CD8-positive, alpha-beta memory T cell (primary cell): Measurements from ENCODE around the gene FAM199X. TPM values are rescaled to one million over a fixed set of nuclear protein-coding genes. Genes with fewer than 3 reads are reported as not detected.

Source experiments
- CTCF ChIA-PET: fragments of 350-600 bp; sonication (Branson Sonifier 250); formaldehyde crosslinking; loops from one replicate; lab custom pipeline; 2021; ENCODE audit warnings: antibody characterized with exemption; lab: Charles Lee
- POLR2A ChIA-PET: fragments of 350-600 bp; sonication (Branson Sonifier 250); formaldehyde crosslinking; loops from one replicate; lab custom pipeline; 2021; ENCODE audit warnings: antibody characterized with exemption; lab: Charles Lee
- DNase-seq, 5 donors: peaks; one replicate each; pipeline versions ENCODE4 v3.0.0 to v3.0.0-alpha.2; 2020 to 2022; ENCODE audit warnings: mixed read lengths in 1 of 5
- H3K27ac ChIP-seq: one replicate; pipeline ENCODE4 v1.7.0; 2013; ENCODE audit warnings: low read depth, mild to moderate bottlenecking, low read length, moderate library complexity
- H3K27me3 ChIP-seq: 2 replicates; pipeline ENCODE4 v1.7.0; 2013; ENCODE audit warnings: low read length, mild to moderate bottlenecking; ENCODE audit not compliant: insufficient read depth, poor library complexity, severe bottlenecking
- H3K36me3 ChIP-seq: 2 replicates; pipeline ENCODE4 v1.7.0; 2013; ENCODE audit warnings: mild to moderate bottlenecking, low read length, moderate library complexity; ENCODE audit not compliant: insufficient read depth
- H3K4me1 ChIP-seq: 2 replicates; pipeline ENCODE4 v1.7.0; 2013; ENCODE audit warnings: mild to moderate bottlenecking, low read length, moderate library complexity; ENCODE audit not compliant: insufficient read depth
- H3K4me3 ChIP-seq: 2 replicates; pipeline ENCODE4 v1.7.0; 2013; ENCODE audit warnings: mild to moderate bottlenecking, low read length
- H3K9me3 ChIP-seq: 2 replicates; pipeline ENCODE4 v1.7.0; 2013; ENCODE audit warnings: mild to moderate bottlenecking, low read length
- H3K27ac Mint-ChIP-seq, 8 donors: one replicate each; pipeline ENCODE4 v1.8.0; 2020 to 2021; ENCODE audit warnings: mixed read lengths in 8 of 8, mild to moderate bottlenecking in 6 of 8, inconsistent platforms in 3 of 8, moderate library complexity in 3 of 8
- H3K27me3 Mint-ChIP-seq, 2 donors: one replicate each; pipeline ENCODE4 v1.8.0; 2020 to 2021; ENCODE audit warnings: mixed read lengths in 2 of 2, mild to moderate bottlenecking in 1 of 2, moderate library complexity in 1 of 2
- H3K36me3 Mint-ChIP-seq, 3 donors: one replicate each; pipeline ENCODE4 v1.8.0; 2020 to 2021; ENCODE audit warnings: mixed read lengths in 3 of 3, inconsistent platforms in 1 of 3, mild to moderate bottlenecking in 1 of 3
- H3K4me1 Mint-ChIP-seq, 3 donors: one replicate each; pipeline ENCODE4 v1.8.0; 2020 to 2021; ENCODE audit warnings: mixed read lengths in 3 of 3, inconsistent platforms in 1 of 3, mild to moderate bottlenecking in 1 of 3
- H3K4me3 Mint-ChIP-seq, 7 donors: one replicate each; pipeline ENCODE4 v1.8.0; 2020 to 2021; ENCODE audit warnings: mixed read lengths in 7 of 7, mild to moderate bottlenecking in 6 of 7, moderate library complexity in 4 of 7, inconsistent platforms in 2 of 7
- H3K9me3 Mint-ChIP-seq, 5 donors: one replicate each; pipeline ENCODE4 v1.8.0; 2020 to 2022; ENCODE audit warnings: mixed read lengths in 5 of 5, mild to moderate bottlenecking in 3 of 5, moderate library complexity in 2 of 5, inconsistent platforms in 1 of 5
- polyA plus RNA-seq: library from polyadenylated mRNA; unstranded; fragments of 300-500 nt; fragmentation: Illumina TruSeq; gene quantifications from one replicate; pipeline ENCODE4 v1.2.3, GENCODE V29; 2021
- total RNA-seq, 2 experiments: library from RNA; stranded (reverse); gene quantifications; one replicate each; pipeline ENCODE4 v1.2.3, GENCODE V29; 2021

FAM199X gene
- total and polyA plus RNA-seq, 3 experiments from 2014 or later = 8.6 to 10.7 (median 10.2) TPM

GRCh38 chrX:104166735-104167436 is 633 bp downstream of the FAM199X start:
- H3K4me3 ChIP-seq = peak overlapping the region; percentile 62
- no peaks in the 10 kb centered on the region for H3K9me3 ChIP-seq
- Mint-ChIP-seq H3K4me1 (peaks cover 33 to 50% (median 45%) of the 10 kb centered on the region in 3 donors), H3K27me3 (peaks cover 0 to 2% of the 10 kb centered on the region in 2 donors), H3K4me3 (peak overlapping the region; percentile 69 to 96 (median 73)), H3K36me3 (peaks cover 0 to 5% (median 0%) of the 10 kb centered on the region in 3 donors), H3K27ac (peak overlapping the region in 7 of 8 donors; percentile 14 to 91 (median 63)), H3K9me3 (no peaks in the 10 kb centered on the region)
- H3K4me1 ChIP-seq = peaks cover 20% of the 10 kb centered on the region
- H3K27me3 ChIP-seq = no peaks in the 10 kb centered on the region
- DNase-seq = no peak
- ChIA-PET POLR2A (interaction anchor here (0.5 to 2.4 kb wide), 2 partner anchors 10 to 17 kb away, joined by 5 to 19 read pairs; partner anchors contain the start of gene SLC25A53), CTCF (interaction anchor here (1.2 to 2.1 kb wide), 4 partner anchors 9 to 68 kb away, joined by 3 to 14 read pairs (median 4); partner anchors contain the start of gene SLC25A53)
- peak overlapping the region; percentile 51 for H3K27ac ChIP-seq
- no peaks in the 10 kb centered on the region for H3K36me3 ChIP-seq

GRCh38 chrX:104168127-104168526 is 1.9 kb downstream of the FAM199X start:
- Histone ChIP-seq H3K27me3 (no peaks in the 10 kb centered on the region), H3K9me3 (no peaks in the 10 kb centered on the region), H3K4me1 (peaks cover 20% of the 10 kb centered on the region), H3K36me3 (no peaks in the 10 kb centered on the region), H3K27ac (peak overlapping the region; percentile 1), H3K4me3 (no peak overlapping the region)
- DNase-seq = no peak
- CTCF ChIA-PET = interaction anchor here (2.1 kb wide), 1 partner anchor 10 kb away, joined by 5 read pairs; no protein-coding TSS in a partner anchor
- H3K36me3 Mint-ChIP-seq = peaks cover 0 to 11% (median 0%) of the 10 kb centered on the region in 3 donors
- H3K4me3 Mint-ChIP-seq = peak overlapping the region; percentile 48 to 96 (median 70)
- no peaks in the 10 kb centered on the region for H3K9me3 Mint-ChIP-seq
- H3K27ac Mint-ChIP-seq = peak overlapping the region; percentile 3 to 91 (median 51)
- no peaks in the 10 kb centered on the region for H3K27me3 Mint-ChIP-seq
- H3K4me1 Mint-ChIP-seq = peaks cover 33 to 53% (median 45%) of the 10 kb centered on the region in 3 donors
- POLR2A ChIA-PET = no interaction called here

- peaks cover 27 to 53% (median 43%) of the 10 kb centered on the region in 3 donors for H3K4me1 Mint-ChIP-seq
- H3K27me3 Mint-ChIP-seq = no peaks in the 10 kb centered on the region
- CTCF ChIA-PET = no interaction called here
- H3K27ac Mint-ChIP-seq = peak overlapping the region in 1 of 8 donors; percentile 32
- H3K4me3 Mint-ChIP-seq = no peak overlapping the region
- H3K9me3 Mint-ChIP-seq = no peaks in the 10 kb centered on the region
- peaks cover 0 to 22% (median 2%) of the 10 kb centered on the region in 3 donors for H3K36me3 Mint-ChIP-seq
- peaks cover 19% of the 10 kb centered on the region for H3K4me1 ChIP-seq
- no peaks in the 10 kb centered on the region for H3K27me3 ChIP-seq
- DNase-seq = no peak
- no peak overlapping the region for H3K27ac ChIP-seq
- no peaks in the 10 kb centered on the region for H3K36me3 ChIP-seq
- H3K4me3 ChIP-seq = no peak overlapping the region
- POLR2A ChIA-PET = no interaction called here
- H3K9me3 ChIP-seq = no peaks in the 10 kb centered on the region
Measured at GRCh38 chrX:104172121-104172520, 5.9 kb downstream of the FAM199X start.

GRCh38 chrX:104172788-104173187 is 6.5 kb downstream of the FAM199X start:
- Mint-ChIP-seq H3K9me3 (no peaks in the 10 kb centered on the region), H3K4me3 (no peak overlapping the region), H3K36me3 (peaks cover 0 to 28% (median 3%) of the 10 kb centered on the region in 3 donors), H3K27ac (peak overlapping the region in 1 of 8 donors; percentile 71), H3K27me3 (no peaks in the 10 kb centered on the region), H3K4me1 (peaks cover 26 to 52% (median 40%) of the 10 kb centered on the region in 3 donors)
- ChIA-PET POLR2A (no interaction called here), CTCF (no interaction called here)
- peaks cover 12% of the 10 kb centered on the region for H3K4me1 ChIP-seq
- H3K27me3 ChIP-seq = no peaks in the 10 kb centered on the region
- no peak for DNase-seq
- H3K27ac ChIP-seq = no peak overlapping the region
- H3K4me3 ChIP-seq = no peak overlapping the region
- H3K36me3 ChIP-seq = no peaks in the 10 kb centered on the region
- H3K9me3 ChIP-seq = no peaks in the 10 kb centered on the region

GRCh38 chrX:104173841-104174240 is 7.6 kb downstream of the FAM199X start:
- no peaks in the 10 kb centered on the region for H3K9me3 ChIP-seq
- peaks cover 3% of the 10 kb centered on the region for H3K4me1 ChIP-seq
- DNase-seq = no peak
- no peak overlapping the region for H3K4me3 ChIP-seq
- Mint-ChIP-seq H3K27ac (no peak overlapping the region), H3K36me3 (peaks cover 0 to 37% (median 5%) of the 10 kb centered on the region in 3 donors), H3K9me3 (no peaks in the 10 kb centered on the region), H3K27me3 (no peaks in the 10 kb centered on the region), H3K4me1 (peaks cover 20 to 49% (median 37%) of the 10 kb centered on the region in 3 donors), H3K4me3 (no peak overlapping the region)
- CTCF ChIA-PET = no interaction called here
- H3K36me3 ChIP-seq = no peaks in the 10 kb centered on the region
- POLR2A ChIA-PET = no interaction called here
- no peak overlapping the region for H3K27ac ChIP-seq
- no peaks in the 10 kb centered on the region for H3K27me3 ChIP-seq

GRCh38 chrX:104183685-104184084 is 17.4 kb downstream of the FAM199X start:
- Mint-ChIP-seq H3K27ac (peak overlapping the region in 2 of 8 donors; percentile 5 to 11), H3K36me3 (peaks cover 0 to 49% (median 8%) of the 10 kb centered on the region in 3 donors), H3K9me3 (no peaks in the 10 kb centered on the region), H3K4me3 (no peak overlapping the region), H3K4me1 (peaks cover 16 to 35% (median 16%) of the 10 kb centered on the region in 3 donors), H3K27me3 (no peaks in the 10 kb centered on the region)
- Histone ChIP-seq H3K9me3 (no peaks in the 10 kb centered on the region), H3K4me1 (no peaks in the 10 kb centered on the region), H3K36me3 (no peaks in the 10 kb centered on the region), H3K27me3 (no peaks in the 10 kb centered on the region), H3K4me3 (no peak overlapping the region), H3K27ac (no peak overlapping the region)
- DNase-seq = no peak
- CTCF ChIA-PET = no interaction called here
- POLR2A ChIA-PET = no interaction called here

GRCh38 chrX:104187931-104188330 is 21.7 kb downstream of the FAM199X start:
- POLR2A ChIA-PET = no interaction called here
- no peak overlapping the region for H3K27ac ChIP-seq

GRCh38 chrX:104189837-104190236 is 23.6 kb downstream of the FAM199X start:
- H3K27ac ChIP-seq = no peak overlapping the region
- Mint-ChIP-seq H3K27me3 (no peaks in the 10 kb centered on the region), H3K9me3 (no peaks in the 10 kb centered on the region), H3K27ac (peak overlapping the region in 2 of 8 donors; percentile 7 to 49), H3K36me3 (peaks cover 0 to 61% (median 9%) of the 10 kb centered on the region in 3 donors), H3K4me1 (peaks cover 0 to 1% (median 0%) of the 10 kb centered on the region in 3 donors), H3K4me3 (no peak overlapping the region)
- DNase-seq = no peak
- H3K36me3 ChIP-seq = peaks cover 5% of the 10 kb centered on the region
- ChIA-PET CTCF (no interaction called here), POLR2A (no interaction called here)
- no peak overlapping the region for H3K4me3 ChIP-seq
- H3K9me3 ChIP-seq = no peaks in the 10 kb centered on the region
- H3K27me3 ChIP-seq = no peaks in the 10 kb centered on the region
- no peaks in the 10 kb centered on the region for H3K4me1 ChIP-seq

More at GRCh38 chrX:104187931-104188330, 21.7 kb downstream of the FAM199X start:
- H3K9me3 Mint-ChIP-seq = no peaks in the 10 kb centered on the region
- no peaks in the 10 kb centered on the region for H3K9me3 ChIP-seq
- DNase-seq = no peak
- H3K4me1 ChIP-seq = no peaks in the 10 kb centered on the region
- no peak overlapping the region for H3K4me3 Mint-ChIP-seq
- no peaks in the 10 kb centered on the region for H3K27me3 Mint-ChIP-seq
- no peak overlapping the region for H3K27ac Mint-ChIP-seq
- H3K4me3 ChIP-seq = no peak overlapping the region
- H3K27me3 ChIP-seq = no peaks in the 10 kb centered on the region
- CTCF ChIA-PET = no interaction called here
- H3K4me1 Mint-ChIP-seq = peaks cover 7 to 8% (median 8%) of the 10 kb centered on the region in 3 donors
- peaks cover 0 to 66% (median 9%) of the 10 kb centered on the region in 3 donors for H3K36me3 Mint-ChIP-seq
- H3K36me3 ChIP-seq = peaks cover 5% of the 10 kb centered on the region
